MM.1S (cell line): Measurements from ENCODE around the gene CBFA2T3.

Source experiments
- DNase-seq: peaks from one replicate; pipeline ENCODE4 v3.0.0-alpha.2; 2015
- H2AFZ ChIP-seq: fragments of 300-600 bp; sonication (generic); 2 replicates; pipeline ENCODE4 v1.6.0; 2016; ENCODE audit warnings: antibody characterized with exemption, low read length
- H3F3A ChIP-seq: fragments of 300-600 bp; sonication (generic); 2 replicates; pipeline ENCODE4 v1.6.1; 2016; ENCODE audit warnings: mild to moderate bottlenecking, antibody characterized with exemption, low read length, moderate library complexity, mixed read lengths; ENCODE audit not compliant: insufficient read depth
- H3K27ac ChIP-seq: fragments of 300-600 bp; sonication (generic); 2 replicates; pipeline ENCODE4 v1.5.1; 2016; ENCODE audit warnings: mild to moderate bottlenecking, low read length
- H3K27me3 ChIP-seq: fragments of 300-600 bp; sonication (generic); replicated peaks from 2 replicates; pipeline ENCODE4 v1.6.0; 2016; ENCODE audit warnings: low read length; ENCODE audit not compliant: insufficient read depth
- H3K36me3 ChIP-seq: fragments of 300-600 bp; sonication (generic); replicated peaks from 2 replicates; pipeline ENCODE4 v1.6.1; 2016; ENCODE audit warnings: mild to moderate bottlenecking, low read length, mixed read lengths; ENCODE audit not compliant: insufficient read depth
- H3K4me1 ChIP-seq: fragments of 300-600 bp; sonication (generic); 2 replicates; pipeline ENCODE4 v1.6.1; 2016; ENCODE audit warnings: low read length, mixed read lengths
- H3K4me2 ChIP-seq: fragments of 300-600 bp; sonication (generic); 2 replicates; pipeline ENCODE4 v1.6.0; 2016; ENCODE audit warnings: low read depth, low read length
- H3K4me3 ChIP-seq: fragments of 300-600 bp; sonication (generic); 2 replicates; pipeline ENCODE4 v1.5.1; 2016; ENCODE audit warnings: low read length, mixed read lengths
- H3K79me2 ChIP-seq: fragments of 300-600 bp; sonication (generic); 2 replicates; pipeline ENCODE4 v1.6.1; 2016; ENCODE audit warnings: mixed run types, low read length, mixed read lengths
- H3K9ac ChIP-seq: fragments of 300-600 bp; sonication (generic); 2 replicates; pipeline ENCODE4 v1.6.1; 2016; ENCODE audit warnings: low read length, mixed read lengths
- H3K9me2 ChIP-seq: fragments of 300-600 bp; sonication (generic); replicated peaks from 2 replicates; pipeline ENCODE4 v1.6.1; 2016; ENCODE audit warnings: mild to moderate bottlenecking, low read length, mixed read lengths; ENCODE audit not compliant: insufficient read depth
- H3K9me3 ChIP-seq: fragments of 300-600 bp; sonication (generic); replicated peaks from 2 replicates; pipeline ENCODE4 v1.6.1; 2016; ENCODE audit warnings: mild to moderate bottlenecking, low read length, mixed read lengths; ENCODE audit not compliant: insufficient read depth
- H4K20me1 ChIP-seq: fragments of 300-600 bp; sonication (generic); 2 replicates; pipeline ENCODE4 v1.6.1; 2016; ENCODE audit warnings: mild to moderate bottlenecking, low read length, moderate library complexity, mixed read lengths; ENCODE audit not compliant: insufficient read depth
- EZH2 ChIP-seq: fragments of 300-600 bp; sonication (generic); optimal IDR thresholded peaks from 2 replicates; pipeline ENCODE3; 2017; ENCODE audit warnings: low read depth, mild to moderate bottlenecking, antibody characterized with exemption, low read length, mixed read lengths
- EZH2phosphoT487 ChIP-seq: fragments of 300-600 bp; sonication (generic); IDR thresholded peaks from 2 replicates; pipeline ENCODE4 v1.6.1; 2018; ENCODE audit warnings: antibody characterized with exemption, low read length
- TF ChIP-seq, protein P1 (sequence below): fragments of 300-600 bp; sonication (generic); IDR thresholded peaks from 2 replicates; pipeline ENCODE4 v1.5.1; 2016; ENCODE audit warnings: antibody characterized with exemption, low read length, mixed read lengths

Gene CBFA2T3

GRCh38 chr16:88842308-88842756 lies 134.7 kb downstream of the CBFA2T3 start:
- no peak overlapping the region for H3K9ac ChIP-seq
- no peak overlapping the region for H3K4me3 ChIP-seq
- no peak for DNase-seq

DNA sequence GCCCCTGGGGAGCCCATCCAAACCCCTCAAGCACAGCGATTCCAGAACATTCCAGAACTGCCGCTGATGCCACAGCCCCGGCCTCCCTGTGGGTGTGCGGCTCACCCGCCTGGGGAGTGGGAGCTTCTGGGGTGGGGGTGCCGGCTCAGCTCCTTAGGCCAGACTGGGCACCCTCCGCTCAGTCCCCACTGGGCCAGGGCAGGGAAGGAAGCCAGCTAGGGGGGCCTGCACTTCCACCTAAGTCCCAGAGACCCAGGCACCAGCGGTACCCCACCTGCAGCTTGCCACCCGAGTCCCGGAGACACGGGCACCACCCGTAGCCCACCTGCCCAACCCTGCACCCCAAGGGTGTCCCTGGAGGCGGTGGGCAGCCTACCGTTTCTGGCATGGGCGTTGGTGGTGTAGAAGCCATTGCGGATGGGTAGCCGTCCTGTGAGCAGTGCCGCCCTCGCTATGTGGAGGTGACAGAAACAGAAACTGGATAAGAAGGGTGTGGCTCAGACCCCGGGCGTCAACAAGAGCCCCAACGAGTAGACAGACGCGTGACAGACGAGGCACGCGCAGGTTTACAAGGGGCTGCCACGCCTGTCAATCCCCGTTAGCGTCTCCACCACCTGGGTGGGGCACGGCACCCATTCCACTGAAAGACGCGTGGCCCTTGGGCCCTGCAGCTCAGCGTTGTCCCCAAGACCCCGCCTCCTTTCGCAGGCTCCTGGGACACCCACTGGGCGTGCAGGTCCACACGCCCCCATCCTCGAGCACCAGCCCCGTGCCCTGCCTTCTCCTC lies 135.3 kb downstream of the CBFA2T3 start:
- TF ChIP-seq EZH2phosphoT487: no peak
- TF ChIP-seq, protein P1, sequence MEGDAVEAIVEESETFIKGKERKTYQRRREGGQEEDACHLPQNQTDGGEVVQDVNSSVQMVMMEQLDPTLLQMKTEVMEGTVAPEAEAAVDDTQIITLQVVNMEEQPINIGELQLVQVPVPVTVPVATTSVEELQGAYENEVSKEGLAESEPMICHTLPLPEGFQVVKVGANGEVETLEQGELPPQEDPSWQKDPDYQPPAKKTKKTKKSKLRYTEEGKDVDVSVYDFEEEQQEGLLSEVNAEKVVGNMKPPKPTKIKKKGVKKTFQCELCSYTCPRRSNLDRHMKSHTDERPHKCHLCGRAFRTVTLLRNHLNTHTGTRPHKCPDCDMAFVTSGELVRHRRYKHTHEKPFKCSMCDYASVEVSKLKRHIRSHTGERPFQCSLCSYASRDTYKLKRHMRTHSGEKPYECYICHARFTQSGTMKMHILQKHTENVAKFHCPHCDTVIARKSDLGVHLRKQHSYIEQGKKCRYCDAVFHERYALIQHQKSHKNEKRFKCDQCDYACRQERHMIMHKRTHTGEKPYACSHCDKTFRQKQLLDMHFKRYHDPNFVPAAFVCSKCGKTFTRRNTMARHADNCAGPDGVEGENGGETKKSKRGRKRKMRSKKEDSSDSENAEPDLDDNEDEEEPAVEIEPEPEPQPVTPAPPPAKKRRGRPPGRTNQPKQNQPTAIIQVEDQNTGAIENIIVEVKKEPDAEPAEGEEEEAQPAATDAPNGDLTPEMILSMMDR: no peak
- no peak for TF ChIP-seq EZH2
- Histone ChIP-seq H3K4me1 (no peaks in the 10 kb centered on the region), H3K36me3 (no peaks in the 10 kb centered on the region), H3K9me3 (no peaks in the 10 kb centered on the region), H3K4me2 (no peak overlapping the region), H3K27me3 (no peaks in the 10 kb centered on the region; the same call in 1 of the 2 replicates), H3F3A (no peaks in the 10 kb centered on the region), H3K9me2 (no peaks in the 10 kb centered on the region), H4K20me1 (no peaks in the 10 kb centered on the region), H3K9ac (no peak overlapping the region), H3K27ac (no peak overlapping the region), H3K4me3 (no peak overlapping the region), H2AFZ (no peak overlapping the region), H3K79me2 (no peaks in the 10 kb centered on the region)
- DNase-seq: no peak

More at GRCh38 chr16:88842308-88842756, 134.7 kb downstream of the CBFA2T3 start:
- no peaks in the 10 kb centered on the region for H3K36me3 ChIP-seq
- H3K9me3 ChIP-seq: no peaks in the 10 kb centered on the region
- no peak overlapping the region for H3K27ac ChIP-seq
- H3K27me3 ChIP-seq: no peaks in the 10 kb centered on the region
- no peaks in the 10 kb centered on the region for H3K9me2 ChIP-seq
- H2AFZ ChIP-seq: no peak overlapping the region
- no peaks in the 10 kb centered on the region for H4K20me1 ChIP-seq
- no peaks in the 10 kb centered on the region for H3K79me2 ChIP-seq
- no peaks in the 10 kb centered on the region for H3F3A ChIP-seq
- no peak overlapping the region for H3K4me2 ChIP-seq
- TF ChIP-seq EZH2 (no peak), EZH2phosphoT487 (no peak)
- TF ChIP-seq, protein P1: no peak
- H3K4me1 ChIP-seq: no peaks in the 10 kb centered on the region

- Histone ChIP-seq H3F3A (no peaks in the 10 kb centered on the region), H3K9me3 (no peaks in the 10 kb centered on the region), H3K4me3 (no peak overlapping the region), H4K20me1 (no peaks in the 10 kb centered on the region), H3K36me3 (no peaks in the 10 kb centered on the region), H3K9me2 (no peaks in the 10 kb centered on the region), H3K4me2 (no peak overlapping the region), H3K79me2 (no peaks in the 10 kb centered on the region), H3K9ac (no peak overlapping the region), H2AFZ (no peak overlapping the region), H3K27ac (no peak overlapping the region), H3K27me3 (no peaks in the 10 kb centered on the region; the same call in 1 of the 2 replicates), H3K4me1 (no peaks in the 10 kb centered on the region)
- no peak for TF ChIP-seq EZH2
- no peak for TF ChIP-seq EZH2phosphoT487
- TF ChIP-seq, protein P1: no peak
- DNase-seq: no peak
These were observed 136.3 kb downstream of the CBFA2T3 start for GRCh38 chr16:88840600-88841215.
